HTR-8/SVneo (cell line): ENCODE measurements around the gene CRMP1.

ENCODE experiments used
- DNase-seq: peaks from one replicate; pipeline ENCODE4 v3.0.0; 2011; ENCODE audit warnings: low spot score, mixed read lengths; ENCODE audit not compliant: insufficient read length
- FAIRE-seq: peaks from 2 replicates; lab custom pipeline; 2011; peaks lifted over from hg19 to GRCh38; lab: Jason Lieb, UNC

CRMP1 gene

DNA sequence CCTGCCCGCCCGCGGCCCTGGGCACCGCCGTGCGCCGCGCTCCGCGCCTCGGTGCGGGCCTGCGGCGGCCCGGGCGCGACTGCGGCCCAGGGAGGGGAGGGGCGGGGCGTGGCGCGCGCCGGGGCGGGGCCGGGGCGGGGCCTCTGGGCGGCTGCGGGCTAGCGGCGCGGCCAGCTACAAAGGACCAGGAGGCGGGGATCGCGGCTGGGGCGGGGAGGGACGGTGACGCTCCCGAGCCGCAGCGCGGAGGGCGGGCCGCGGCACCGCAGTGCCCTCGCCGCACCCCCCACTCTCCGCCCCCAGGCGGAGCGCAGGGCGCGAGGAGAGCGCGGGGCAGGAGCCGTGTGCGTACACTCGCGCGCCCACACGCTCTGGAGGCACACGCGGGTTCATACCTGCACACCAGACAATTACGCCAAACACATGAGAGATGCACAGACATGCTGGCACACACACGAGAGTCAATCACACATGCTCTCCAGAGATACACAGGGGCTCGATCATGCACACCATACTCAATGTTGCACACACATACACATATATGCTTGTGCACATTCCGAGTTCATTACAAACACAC, at the start of gene CRMP1:
TSS of gene CRMP1 (minus strand) at position 83 of the 577 bp plus-strand sequence. CDS start 117 bp downstream, outside the sequence.
- DNase-seq (no peak), FAIRE-seq (no peak)

DNA sequence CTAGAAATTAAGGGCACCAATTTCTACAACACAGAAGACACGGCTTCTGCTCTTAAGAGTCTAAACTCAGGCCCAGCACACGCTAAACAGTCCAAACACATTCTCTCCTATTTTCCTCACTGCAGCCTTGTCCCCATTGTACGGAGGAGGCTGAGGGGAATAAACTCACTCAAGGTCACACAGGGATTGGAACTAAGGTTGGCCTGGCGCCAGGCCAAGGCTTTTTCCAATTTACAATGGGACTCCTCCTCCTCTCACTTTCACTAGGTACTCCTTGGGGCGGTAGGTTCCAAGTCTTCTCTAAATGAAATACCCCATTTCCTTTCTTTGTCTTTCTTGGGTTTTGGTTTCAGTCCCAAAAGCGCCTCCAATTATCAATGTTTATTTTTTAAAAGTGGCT, 48.7 kb upstream of the CRMP1 start:
- FAIRE-seq: no peak
- no peak for DNase-seq

DNA sequence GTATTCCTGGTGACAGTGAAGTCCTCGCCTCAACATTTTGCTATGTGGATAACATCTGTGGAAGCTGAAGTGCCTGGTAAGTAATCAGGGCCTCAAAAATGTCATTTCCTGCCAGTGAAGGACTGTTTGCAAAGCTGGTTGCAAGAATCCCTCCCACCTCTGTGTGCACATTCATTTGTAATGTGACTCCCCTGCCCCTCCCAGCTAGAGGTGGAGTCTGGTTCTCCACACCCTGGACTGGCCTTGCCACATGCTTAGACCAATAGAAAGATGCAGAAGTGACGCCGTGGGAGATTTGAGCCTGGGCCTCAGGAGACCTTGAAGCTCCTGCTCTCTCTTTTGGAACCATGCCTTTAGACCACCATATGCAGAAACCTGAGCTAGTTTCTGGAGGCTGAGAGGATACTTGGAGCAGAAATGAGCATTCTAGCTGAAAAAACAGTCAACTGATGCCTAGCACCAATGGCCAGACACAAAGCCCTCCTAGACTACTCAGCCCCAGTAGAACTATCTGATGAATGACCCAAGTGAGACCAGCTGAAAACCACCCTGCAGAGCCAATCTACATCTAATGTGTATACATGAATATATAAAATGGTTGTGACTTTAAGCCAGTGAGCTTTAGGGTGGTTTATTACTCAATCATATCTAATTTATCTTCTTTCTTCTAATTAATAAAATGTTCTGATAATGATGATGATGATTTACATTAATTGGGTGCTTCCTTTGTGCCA, 47.8 kb upstream of the CRMP1 start:
- DNase-seq (no peak), FAIRE-seq (no peak)

DNA sequence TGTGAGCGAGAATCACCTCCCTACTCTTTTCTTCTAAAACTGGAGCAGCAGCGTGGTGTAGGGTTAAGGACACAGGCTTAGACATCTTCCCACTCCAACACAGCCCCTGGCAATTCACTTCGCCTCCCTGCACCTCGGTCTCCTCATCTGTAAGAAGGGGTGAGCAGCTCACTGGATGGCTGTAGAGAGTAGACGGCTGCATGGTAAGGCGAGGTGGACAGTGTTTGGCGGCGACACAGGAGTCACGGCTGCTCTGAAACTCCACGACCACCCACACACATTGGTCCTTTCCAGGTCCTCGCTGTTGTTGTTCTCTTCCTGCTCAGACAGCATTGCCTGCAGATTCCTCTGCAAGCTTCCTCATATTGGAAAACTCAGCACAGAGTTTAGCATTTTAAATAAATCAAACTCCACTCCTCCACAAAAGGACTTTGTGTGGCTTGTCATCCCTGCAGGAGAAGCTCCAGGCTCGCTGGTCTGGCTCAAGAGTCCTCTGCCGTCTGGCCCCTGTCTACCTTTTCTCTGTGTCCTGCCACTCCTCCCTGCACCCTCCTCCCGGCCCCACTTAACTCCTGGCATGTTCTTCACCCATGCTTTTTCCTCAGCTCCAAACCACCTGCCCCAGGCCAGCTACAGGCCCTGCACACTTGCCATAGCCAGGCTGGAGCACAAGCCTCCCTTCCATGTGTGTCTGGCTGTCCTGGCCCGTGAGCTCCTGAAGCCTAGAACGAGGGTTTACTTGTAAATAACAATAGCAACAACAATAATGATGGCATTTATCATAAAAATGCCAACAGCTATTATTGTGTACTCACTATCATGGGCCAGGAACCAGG, 41.3 kb upstream of the CRMP1 start:
- no peak for FAIRE-seq
- DNase-seq: no peak

DNA sequence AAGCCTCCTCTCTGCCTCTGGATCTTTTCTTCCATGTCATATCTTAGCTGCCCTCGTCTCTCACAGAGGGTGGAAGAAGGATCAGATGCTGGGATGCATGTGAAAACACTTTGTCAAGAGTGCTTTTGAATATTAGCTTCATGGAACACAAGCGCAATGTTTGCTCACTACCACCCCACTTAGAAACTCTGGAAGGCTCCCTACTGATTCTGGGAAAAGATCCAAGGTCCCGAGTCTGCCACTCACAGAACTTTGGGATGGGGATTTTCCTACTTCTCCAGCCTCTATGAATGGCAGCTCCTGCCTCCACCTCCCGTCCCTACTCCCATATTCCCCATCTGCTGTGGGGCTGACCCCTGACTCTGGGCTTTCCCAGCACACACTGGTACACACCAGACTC, 40.2 kb upstream of the CRMP1 start:
- FAIRE-seq: no peak

DNA sequence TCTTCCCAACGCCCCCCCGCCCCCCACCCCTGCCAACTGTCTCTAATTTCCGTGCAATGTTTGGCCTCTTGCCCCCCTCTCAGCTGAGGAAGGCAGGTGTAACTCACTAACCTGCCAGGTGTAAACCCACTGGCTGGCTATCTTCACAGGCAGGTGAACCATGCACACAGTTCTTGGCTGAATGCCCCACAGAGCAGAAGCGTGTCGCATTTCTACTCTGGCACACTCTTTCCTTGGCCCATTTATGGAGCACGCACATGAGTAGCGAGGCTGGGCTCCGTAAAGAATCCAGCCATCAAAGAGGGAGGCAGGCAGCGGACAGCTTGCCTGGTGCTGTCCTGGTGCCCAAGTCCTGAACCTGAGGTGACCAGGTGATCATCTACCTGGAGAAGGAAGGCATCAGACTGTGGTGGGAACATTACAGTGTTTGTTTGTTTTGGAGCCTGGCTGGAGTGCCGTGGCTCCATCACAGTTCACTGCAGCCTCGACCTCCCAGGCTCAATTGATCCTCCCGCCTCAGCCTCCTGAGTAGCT, 39.2 kb upstream of the CRMP1 start:
- FAIRE-seq: no peak
- no peak for DNase-seq

More for the DNA sequence above, 40.2 kb upstream of the CRMP1 start:
- DNase-seq: no peak

DNA sequence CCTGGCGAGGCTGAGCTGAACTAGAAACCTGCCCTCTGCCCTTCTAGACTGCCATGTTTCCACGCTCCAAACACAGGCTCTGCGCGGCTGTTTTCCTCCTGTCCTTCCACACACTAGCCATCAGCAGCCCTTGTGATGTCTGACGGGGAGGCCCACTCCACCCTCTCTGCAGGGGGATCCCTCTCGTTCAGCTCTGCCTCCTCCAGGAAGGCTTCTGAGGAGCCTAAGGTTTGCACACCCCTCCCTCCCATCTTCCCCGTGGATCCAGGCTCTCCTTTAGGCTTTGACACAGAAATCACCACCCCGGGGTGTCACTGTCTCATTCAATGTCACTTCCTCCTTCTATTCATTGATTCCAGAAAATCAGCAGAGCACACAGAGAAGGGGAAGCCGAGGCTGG, 38.6 kb upstream of the CRMP1 start:
- no peak for DNase-seq
- no peak for FAIRE-seq

DNA sequence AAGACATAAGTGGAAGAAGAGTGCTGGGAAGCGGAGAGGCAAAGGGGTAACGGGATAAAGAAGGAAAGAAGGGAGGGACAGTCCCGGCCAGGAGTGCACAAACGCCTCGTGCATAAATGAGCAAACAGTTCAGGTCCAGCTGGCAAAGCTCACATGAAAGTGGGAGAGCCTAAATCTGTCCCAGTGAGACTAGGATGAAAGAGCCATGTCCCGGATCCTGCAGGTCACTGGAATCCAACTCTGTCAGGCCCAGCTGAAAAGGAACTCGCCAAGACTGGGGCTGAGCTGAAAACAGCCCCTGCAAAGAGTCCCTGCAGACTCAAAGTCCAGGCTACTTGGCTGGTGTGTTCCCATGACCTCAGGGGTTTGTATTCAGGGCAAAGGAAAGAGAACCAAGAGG, 38.0 kb upstream of the CRMP1 start:
- no peak for FAIRE-seq
- no peak for DNase-seq

DNA sequence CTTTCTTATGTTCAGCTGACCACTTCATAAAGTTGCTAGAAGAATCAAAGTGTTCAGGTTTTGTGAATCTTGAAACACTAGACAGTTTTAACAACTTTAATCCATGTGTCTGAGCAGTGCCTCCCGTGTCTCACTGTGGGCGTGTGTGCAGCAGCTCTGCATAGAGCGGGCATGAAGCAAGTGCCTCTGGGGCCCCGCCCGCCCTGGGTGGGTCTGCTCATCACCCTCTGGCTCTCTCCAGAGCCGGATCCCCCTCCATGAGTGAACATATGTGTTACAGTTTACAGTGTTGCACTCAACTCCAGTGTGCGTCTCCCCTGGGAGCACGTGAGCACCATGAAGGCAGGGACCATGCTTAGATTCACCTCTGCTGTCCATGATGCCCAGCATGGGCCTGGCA, 37.6 kb upstream of the CRMP1 start:
- FAIRE-seq: no peak
- DNase-seq: no peak

DNA sequence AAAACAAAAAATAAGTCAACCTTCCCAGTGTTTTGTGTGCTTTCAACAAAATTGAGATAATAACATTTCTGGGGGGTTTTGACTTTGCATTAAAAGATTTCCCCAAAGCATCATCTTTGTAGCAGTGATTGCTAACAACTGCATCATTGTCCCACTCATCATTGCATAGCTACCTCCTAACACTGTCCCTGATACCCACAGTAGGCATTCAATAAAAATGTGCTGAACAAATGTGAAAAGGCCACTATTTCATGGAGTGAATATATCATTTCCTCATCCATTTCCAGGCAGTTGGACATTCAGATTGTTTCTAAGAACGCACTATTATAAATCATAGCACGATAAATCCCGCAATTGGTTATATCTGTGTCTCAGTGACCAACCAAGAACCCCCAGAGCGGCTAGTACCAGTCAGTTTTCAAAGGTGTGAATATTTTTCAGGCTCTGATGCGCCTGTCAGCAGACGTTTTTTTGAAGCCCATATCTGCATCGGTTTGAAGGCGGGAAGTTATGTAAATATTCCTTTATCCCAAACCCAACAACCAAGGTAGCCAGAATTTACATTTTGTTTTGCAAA, 36.0 kb upstream of the CRMP1 start:
- no peak for FAIRE-seq
- no peak for DNase-seq

DNA sequence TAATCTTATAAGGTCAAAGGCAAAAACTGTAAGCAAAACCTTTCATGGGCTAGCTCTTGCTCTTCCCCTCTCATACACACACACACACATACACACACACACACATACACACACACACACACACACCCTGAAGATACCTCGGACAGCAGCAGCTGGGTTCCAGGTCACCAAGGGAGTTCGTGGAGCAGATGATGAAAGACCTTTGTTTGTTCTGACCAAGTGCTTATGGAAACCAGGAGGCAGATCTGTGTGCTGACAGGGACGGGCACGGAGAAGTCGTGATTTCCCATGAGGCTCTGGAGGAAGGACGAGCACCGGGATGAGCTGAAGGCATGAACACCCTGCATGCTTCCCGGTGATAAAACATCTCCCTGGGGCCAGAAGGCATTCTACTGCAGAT, 35.4 kb upstream of the CRMP1 start:
- no peak for FAIRE-seq

DNA sequence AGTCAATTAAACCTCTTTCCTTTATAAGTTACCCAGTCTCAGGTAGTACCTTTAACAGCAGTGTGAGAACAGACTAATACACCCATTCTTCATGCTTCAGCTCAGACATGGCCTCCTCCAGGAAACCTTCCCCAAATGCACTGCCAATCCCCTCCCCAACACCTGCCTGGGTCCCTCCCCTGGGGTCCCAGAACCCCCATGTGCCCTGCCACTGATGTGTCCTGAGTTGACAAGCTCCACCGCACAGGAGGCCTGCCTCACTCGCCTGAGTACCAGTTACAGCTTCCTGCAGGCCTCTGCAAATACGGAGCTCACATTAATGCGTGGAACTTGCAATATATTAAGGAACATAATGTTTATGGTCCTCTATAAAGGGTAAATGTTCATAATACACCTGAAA, 34.9 kb upstream of the CRMP1 start:
- FAIRE-seq: no peak
- DNase-seq: no peak

More for the DNA sequence above, 35.4 kb upstream of the CRMP1 start:
- DNase-seq: no peak

DNA sequence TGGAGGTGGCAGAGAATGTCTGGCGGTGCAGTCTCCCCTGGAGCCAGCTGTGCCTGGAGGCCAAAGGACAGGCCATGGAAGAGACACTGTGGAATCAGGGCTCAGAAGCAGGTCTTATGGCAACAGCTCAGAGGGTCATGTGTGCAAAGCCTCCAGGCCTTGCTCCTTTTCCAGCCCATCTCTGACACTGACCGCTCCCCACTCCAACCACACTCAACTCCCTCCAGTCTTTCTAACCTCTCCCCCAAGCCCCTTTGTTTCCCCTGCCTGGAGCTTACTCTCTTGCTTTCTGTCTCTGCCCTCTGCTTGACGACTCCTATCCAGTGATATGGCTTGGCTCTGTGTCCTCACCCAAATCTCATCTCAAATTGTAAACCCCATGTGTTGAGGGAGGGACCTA, 34.2 kb upstream of the CRMP1 start:
- DNase-seq: no peak
- FAIRE-seq: no peak

DNA sequence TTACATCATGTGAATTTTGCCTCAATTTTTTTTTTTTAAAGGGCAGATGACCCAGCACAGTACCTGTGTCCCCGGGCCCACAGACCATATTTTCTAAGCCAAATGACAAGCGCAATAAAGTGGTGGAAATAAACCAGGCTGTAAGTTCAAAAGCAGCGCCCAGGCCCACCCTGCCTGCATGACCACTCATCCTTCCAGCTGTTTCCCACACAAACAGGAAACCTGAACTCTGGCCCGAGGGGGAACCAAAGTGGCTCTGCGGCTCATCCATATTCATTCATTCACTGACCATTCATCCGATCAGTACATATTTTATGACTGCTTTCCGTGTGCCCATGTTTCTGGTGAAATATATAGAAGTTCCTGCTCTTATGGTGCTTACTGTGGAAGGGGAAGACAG, 33.7 kb upstream of the CRMP1 start:
- DNase-seq (no peak), FAIRE-seq (no peak)

DNA sequence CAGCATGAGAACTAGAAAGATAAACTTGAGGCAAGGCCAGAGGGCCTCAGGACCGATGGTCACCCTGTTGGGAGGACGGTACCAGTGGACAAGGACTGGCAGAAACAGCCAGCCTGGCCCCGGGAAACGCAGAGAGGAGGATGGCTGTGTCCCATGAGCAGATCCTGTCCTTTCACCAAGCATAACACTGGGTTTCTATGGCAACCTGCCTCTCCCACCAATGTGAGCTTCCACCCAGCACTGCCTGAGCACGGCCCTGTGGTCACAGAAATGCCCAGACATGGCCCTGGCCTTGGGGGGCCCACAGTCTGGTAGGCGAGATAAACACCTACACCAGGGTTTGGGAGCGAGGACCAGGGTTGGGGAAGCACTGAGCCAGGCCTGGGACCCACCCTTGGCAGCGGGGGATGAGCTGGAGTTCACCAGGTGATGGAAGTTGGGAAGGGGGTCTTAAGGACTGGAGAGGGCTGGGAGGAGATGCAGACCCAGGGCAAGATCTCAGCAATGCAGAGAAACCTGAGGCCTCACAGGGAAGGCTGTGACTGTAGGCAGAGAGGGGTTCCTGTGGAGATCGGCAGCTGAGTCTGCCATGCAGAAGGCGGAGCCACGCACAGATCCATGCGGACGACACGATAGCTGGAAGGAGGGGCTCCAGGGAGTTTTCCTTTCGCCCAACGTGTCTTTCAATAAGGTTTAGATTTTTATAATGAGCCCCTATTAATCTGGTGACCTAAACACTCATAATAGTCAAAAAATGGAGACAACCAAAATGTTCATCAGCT, 32.7 kb upstream of the CRMP1 start:
- DNase-seq (no peak), FAIRE-seq (no peak)

DNA sequence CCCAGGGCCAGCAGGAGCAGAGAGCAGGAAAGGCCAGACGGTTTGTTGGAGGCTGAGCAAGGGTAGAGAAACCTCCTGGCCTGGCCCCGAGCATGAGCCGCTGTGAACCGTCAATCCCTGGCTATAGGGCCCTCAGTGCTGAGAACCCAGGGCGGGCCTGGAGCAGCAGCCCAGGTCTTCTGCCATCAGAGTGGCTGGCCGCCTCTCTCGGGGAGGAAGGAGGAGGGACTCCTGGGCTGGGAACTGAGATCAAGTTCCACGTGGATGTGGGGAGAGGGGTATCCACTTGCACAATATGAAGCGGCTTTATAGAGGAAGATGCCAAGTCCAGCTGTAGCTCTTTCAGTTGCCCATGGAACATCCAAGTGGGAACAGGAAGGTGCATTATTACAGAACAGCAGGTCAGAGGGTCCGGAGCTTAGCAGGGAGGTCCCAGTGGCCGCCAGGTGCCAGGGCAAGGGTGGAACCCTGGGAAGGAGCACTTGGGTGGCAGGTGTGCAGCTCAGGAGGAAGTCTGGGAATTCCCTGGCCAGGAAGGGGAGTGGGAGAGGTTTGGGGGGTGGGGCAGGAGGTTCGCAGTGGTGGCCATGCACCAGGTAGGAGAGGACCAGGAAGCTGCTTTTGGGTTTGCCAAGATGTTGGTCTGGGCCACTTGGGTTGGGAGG, 31.7 kb upstream of the CRMP1 start:
- DNase-seq (no peak), FAIRE-seq (no peak)

DNA sequence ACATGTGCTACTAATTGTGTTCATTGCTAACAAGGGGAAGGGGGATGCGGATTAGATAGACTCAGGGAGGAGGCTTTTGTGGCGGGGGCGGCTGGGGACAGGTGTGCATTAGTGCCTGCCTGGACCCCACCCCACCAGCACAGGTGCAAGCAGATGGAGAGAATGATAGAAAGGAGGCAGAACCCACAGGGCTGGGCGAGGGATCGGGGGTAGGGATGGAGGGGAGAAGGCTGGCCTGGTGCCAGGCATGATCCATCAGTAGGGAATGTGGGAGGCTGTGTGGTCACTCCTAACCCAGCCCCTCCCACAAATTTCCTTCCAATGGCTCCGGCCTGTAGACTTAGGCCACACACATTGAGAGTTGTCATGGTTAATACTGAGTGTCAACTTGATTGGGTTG, 30.5 kb upstream of the CRMP1 start:
- DNase-seq (no peak), FAIRE-seq (no peak)

DNA sequence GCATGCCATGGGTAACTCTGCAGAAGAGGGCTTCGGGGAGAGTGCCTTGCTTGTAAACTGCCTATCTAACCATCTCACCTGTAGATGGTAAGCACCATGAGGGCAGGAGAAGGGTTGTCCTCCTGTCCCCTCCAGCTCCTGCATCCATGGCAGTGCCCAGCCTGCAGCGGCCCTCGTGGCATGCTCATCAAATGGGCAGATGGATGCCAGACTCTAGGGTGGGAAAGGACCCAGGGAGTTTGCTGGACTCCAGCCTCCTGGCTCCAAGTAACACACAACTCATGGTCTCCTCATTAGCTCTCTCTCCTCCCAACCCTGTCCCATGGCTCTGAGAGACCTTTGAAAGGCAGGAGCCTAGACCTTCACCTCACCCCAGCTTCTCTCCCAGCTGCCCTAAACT, 29.7 kb upstream of the CRMP1 start:
- FAIRE-seq: no peak

DNA sequence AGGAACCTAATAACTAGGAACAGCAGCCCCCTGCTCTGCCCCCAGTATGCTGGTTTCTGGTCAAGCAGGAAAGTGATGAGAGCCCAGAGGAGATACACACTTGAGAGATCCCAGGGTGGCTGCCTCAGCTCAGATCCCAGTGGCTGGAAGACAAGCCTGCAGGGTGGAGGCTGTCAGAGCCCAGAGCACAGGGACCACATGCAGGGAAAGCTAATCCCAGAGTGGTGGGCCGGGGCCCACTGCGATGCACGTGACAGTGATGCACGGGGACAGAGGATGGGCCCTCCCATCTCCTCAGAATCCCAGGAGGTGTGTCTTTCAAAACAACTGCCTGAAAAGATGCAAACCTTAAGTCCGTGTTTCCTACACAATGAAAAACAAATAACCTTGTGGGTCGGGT, 29.1 kb upstream of the CRMP1 start:
- FAIRE-seq: no peak

More for the DNA sequence above, 29.7 kb upstream of the CRMP1 start:
- no peak for DNase-seq

More for the DNA sequence above, 29.1 kb upstream of the CRMP1 start:
- DNase-seq: no peak
